Upper lobe of left lung (tissue), 4 donors: ENCODE results near the gene CNTNAP4.

Source experiments
- EP300 ChIP-seq, 4 donors: sonication (generic); formaldehyde crosslinking; IDR thresholded peaks; one replicate each; pipeline ENCODE4 v1.5.1; 2017; ENCODE audit warnings: antibody characterized with exemption in 4 of 4, control low read depth in 2 of 4
- POLR2A ChIP-seq, 4 donors: fragments of 450-650 bp; IDR thresholded peaks; one replicate each; pipeline ENCODE4 v1.5.1; 2016 to 2017; ENCODE audit warnings: antibody characterized with exemption in 4 of 4, mild to moderate bottlenecking in 2 of 4
- POLR2AphosphoS5 ChIP-seq, 2 donors: sonication (generic); formaldehyde crosslinking; IDR thresholded peaks; one replicate each; pipeline ENCODE4 v1.5.1; 2017; ENCODE audit warnings: antibody characterized with exemption in 2 of 2
- TF ChIP-seq, protein P1 (sequence below), 6 experiments: fragments of 450-650 bp in 4 of 6; fragments of 200-600 bp in 2 of 6; sonication (generic) in 2 of 6; IDR thresholded peaks; one replicate each; pipeline ENCODE4 v1.5.1; 2016 to 2019; ENCODE audit warnings: antibody characterized with exemption in 6 of 6

DNA sequence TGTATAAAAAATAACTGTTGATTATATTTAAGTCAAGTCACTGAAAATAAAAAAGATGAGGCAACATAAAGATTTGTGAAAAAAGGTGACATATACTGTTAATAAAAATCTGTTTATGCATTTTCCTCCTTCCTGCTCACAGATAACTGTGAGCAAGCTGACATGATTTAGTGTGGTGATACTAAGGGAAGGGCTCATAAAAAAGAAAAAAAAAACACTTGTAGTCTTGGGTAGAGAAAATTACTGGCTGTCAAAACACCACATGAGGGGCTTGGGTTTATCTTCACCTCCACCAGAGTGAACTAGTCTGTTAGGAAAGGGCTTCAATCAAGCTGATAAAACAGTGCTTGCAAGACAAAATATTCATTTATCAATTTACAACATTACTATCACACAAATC is 247.6 kb downstream of the CNTNAP4 start:
- TF ChIP-seq, protein P1, sequence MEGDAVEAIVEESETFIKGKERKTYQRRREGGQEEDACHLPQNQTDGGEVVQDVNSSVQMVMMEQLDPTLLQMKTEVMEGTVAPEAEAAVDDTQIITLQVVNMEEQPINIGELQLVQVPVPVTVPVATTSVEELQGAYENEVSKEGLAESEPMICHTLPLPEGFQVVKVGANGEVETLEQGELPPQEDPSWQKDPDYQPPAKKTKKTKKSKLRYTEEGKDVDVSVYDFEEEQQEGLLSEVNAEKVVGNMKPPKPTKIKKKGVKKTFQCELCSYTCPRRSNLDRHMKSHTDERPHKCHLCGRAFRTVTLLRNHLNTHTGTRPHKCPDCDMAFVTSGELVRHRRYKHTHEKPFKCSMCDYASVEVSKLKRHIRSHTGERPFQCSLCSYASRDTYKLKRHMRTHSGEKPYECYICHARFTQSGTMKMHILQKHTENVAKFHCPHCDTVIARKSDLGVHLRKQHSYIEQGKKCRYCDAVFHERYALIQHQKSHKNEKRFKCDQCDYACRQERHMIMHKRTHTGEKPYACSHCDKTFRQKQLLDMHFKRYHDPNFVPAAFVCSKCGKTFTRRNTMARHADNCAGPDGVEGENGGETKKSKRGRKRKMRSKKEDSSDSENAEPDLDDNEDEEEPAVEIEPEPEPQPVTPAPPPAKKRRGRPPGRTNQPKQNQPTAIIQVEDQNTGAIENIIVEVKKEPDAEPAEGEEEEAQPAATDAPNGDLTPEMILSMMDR (IDR thresholded peaks at IDR 0.05): no peak
- TF ChIP-seq POLR2AphosphoS5 (IDR thresholded peaks at IDR 0.05): no peak
- no peak for TF ChIP-seq EP300 (IDR thresholded peaks at IDR 0.05)
- TF ChIP-seq POLR2A (IDR thresholded peaks at IDR 0.05): no peak
